T-helper 22 cell (primary cell): ENCODE data around the gene KLF3.

Source experiments
- DNase-seq: peaks from one replicate; pipeline ENCODE4 v3.0.0-alpha.2; 2020; ENCODE audit warnings: low read depth

The KLF3 gene

DNA sequence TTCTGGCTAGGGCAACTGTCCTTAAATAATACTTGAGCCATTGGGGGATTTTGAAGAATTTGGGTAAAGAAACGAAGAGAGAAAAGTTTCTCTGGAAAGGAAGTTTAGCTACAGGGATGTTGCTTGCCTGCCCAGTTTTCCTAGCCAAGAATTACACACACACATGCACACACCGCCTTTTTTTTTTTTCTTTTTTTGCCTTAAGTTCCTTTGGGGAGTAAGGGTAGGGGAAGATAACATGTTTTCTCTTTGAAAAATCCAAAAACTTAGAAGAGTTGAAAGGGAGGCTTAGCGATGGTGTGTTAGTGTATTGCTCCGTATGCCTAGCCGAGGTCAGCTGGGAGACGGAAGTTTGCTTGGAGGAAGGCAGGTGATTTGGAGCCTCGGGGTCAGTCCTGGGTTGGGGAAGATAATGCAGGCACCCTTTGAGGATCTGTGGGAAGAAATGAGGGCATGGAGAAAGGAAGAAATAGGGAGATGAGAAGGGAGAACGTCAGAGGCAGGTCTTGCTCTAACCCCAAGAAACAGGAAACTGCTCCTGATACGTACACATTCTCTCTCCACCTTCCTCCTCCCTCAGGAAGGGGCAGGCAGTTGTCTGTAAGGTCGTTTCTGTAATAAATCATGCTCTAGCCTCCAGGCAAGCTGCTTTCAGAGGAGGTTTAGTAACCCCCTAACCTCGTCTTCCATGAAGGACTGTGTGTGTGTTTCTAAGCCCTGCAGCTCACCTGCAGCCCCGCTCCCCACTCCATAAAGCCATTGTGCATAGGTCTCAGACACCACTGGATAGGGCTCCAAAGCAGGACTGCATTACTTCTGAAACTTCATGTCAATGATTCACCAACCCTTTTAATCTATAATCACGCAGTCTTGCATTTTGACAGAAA lies 10.5 kb downstream of the KLF3 start:
- no peak for DNase-seq

DNA sequence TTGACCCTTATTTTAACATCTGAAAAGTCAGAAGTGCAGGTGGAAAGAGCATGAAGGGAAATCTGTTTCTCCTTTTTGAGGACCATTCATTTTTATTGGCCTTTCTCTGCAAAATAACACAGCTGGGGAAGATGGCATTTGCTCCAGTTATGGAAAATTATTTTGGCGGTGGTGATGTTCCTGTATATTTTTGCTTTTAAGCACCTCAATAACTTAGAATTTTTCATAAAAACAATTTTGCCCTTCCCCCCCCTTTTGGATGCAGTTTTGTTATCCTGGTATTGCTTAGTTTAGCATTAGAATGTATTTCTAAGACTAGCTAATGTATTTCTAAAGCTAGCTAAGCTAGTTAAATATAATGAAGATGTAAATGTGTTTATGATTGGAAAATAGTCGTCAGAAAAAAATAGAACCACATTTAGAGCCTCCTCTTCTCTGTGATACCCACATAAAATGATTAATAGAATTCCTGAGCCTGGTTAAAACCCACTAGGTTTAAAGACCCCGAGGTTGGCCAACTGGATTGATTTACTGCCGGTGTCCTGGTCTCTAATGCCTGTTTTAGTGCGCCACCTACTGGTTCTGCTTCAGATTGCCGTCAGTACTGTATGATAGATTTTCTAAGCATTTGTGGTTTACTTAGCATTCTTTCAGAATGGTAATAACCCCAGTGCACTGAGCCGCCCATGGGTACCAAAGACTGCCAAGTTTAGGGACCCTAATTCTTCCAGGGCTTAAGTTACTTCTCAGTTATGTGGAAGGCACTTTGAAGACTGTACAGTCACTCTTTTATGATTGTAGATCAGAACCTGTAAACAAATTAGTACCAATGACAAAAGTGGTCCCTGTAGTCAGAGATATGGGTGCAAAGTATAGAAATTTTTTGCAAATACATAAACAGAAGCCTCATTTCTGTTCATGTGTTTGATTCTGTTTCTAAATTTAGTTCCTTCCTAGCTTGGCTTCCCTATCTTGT lies 11.4 kb downstream of the KLF3 start:
- DNase-seq: peak; percentile 55

DNA sequence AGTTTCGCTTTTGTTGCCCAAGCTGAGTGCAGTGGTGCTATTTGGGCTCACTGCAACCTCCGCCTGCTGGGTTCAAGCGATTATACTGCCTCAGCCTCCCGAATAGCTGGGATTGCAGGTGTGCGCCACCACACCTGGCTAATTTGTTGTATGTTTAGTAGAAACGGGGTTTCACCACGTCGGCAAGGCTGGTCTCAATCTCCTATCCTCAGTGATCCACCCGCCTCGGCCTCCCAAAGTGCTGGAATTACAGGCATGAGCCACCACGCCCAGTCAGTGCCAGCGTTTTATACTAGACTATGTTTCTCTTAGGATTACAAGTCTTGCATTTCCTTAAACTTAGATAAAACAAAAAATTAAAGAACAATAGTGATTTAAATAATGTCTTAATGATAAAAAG lies 13.0 kb downstream of the KLF3 start:
- no peak for DNase-seq

DNA sequence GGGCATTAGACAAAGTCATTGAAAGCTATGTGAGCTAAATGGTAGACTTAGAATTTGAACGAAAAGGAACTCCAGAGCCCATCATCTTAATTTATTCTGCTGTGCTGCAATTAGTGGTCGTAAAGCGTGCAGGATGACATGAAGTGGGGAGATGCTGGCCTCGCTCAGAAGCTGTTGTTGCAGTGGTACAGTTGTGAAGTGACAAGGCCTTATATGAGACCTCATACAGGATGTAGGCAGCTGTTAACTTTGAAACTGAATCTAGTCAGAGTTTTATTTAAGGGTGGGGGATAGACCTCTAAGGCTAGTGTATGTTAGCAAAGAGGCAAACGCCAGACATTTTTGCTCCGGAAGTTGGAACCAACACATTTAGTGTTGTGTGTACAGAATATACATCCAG lies 13.4 kb downstream of the KLF3 start:
- no peak for DNase-seq

DNA sequence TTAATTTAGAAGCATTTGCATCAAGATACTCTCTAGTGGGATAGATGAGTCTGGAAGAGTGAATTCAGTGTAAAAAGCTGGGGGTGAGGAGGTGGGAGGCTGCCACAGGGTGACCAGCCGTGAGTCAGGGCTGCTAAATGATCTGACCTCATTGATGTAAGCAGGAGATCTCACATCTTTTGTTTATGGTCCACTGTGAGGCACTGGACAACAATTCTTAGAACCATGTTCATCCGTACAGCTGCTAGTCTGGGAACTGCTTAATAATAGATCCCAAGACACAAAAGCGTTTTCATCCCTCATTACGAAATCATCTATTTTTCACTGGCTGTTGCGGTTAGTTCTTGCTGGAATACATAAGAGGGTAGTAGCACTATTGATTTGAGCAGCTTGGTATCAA lies 14.1 kb downstream of the KLF3 start:
- no peak for DNase-seq

DNA sequence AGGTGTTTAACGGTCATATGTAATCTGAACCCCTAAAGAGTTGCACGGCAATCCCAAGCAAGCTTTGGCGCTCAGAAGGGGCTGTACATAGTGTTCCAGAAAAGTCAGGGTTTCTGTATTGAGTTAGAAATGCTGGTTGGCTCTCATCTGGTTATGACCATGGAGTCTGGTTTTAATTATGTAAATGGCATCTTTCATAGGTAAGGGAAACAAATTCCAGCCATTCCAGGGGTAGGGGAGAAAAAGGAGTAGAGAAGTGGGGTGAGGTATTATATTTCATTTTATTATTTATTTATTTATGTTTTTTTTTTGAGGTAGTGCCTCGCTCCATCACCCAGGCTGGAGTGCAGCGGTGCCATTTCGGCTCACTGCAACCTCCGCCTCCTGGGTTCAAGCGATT lies 15.9 kb downstream of the KLF3 start:
- DNase-seq: no peak

DNA sequence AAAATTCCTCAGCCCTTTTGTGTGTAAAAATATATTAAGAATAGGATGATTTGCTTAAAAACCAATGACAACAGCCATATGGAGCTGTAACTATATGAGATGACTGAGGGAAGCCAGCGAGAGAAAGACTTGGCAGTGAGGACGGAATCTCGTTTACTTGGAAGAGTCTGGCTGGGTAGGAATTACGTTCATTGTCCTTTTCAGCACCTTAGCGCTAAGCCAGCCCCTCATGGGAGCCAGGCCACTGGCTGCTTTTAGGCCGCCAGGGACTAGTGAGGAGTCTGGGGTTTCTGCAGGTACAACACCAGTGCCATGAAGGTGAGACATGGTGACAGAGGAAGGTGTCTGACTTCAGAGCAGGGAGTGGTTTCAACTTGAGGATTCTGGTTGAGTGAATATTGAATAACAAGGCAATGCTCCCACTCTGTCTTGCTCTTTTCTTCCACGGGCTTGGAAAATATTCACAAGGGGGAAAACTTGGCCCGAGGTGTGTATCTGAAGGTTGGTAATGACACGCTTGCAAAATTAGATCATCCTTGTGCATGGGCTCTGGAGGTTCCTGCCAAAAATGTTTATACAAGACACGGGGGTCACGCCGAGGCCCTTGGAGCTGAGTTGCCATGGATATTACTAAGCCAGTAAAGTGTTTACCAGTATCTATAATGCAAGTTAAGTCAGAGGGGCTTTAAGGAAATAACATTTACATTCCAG lies 17.4 kb downstream of the KLF3 start:
- DNase-seq: no peak

DNA sequence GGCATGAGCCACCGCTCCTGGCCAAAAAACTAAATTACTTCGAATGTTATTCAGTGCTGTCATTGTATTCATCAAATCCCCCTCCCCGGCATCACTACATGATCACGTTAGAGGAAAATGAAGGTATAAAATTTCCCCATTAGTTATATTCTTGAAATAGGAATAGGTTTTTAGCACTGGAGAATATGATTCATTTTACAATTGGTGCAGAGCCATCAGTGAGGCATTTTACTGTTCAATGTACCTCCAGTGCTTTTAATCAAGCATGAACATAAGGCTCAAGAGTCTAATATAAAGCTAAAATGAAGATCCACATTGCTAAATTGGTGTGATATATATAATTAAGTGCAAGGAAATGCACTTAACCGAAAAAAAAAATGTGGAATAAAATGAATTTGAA lies 18.3 kb downstream of the KLF3 start:
- no peak for DNase-seq

DNA sequence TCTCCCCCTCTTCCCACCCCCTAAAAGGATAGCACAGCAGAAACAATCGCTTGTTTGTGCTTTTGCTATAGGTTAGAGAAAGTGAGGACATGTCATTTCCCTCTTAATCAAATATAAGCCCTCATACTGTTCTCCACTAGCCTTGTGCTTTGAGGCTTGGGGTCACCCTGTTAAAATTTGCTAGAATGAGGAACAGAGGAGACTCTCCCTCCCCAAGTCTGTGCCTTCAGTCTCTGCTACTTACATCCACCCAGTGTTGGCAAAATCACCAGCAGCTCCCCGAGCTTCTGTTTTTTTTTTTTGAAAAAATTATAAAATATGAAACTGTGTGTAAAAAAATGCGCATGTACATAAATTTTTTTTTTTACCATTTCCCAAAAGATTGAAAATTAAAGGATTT lies 19.3 kb downstream of the KLF3 start:
- DNase-seq: no peak

DNA sequence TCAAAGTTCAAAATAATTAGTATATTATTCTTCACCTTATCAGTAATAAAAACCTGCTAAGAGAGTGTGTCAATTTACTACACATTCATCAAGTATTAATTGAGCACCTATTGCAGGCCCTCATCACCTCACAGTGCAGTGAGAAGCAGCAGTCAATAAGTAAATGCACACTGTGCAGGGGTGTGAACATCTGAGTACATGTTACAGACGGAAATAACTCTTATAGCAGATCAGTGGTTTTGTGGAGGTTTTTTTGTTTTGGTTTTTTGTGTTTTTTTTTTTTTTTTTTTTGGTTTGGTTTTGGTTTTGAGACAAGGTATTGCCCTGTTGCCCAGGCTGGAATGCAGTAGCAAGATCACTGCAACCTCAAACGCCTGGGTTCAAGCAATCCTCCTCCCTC lies 20.3 kb downstream of the KLF3 start:
- no peak for DNase-seq

DNA sequence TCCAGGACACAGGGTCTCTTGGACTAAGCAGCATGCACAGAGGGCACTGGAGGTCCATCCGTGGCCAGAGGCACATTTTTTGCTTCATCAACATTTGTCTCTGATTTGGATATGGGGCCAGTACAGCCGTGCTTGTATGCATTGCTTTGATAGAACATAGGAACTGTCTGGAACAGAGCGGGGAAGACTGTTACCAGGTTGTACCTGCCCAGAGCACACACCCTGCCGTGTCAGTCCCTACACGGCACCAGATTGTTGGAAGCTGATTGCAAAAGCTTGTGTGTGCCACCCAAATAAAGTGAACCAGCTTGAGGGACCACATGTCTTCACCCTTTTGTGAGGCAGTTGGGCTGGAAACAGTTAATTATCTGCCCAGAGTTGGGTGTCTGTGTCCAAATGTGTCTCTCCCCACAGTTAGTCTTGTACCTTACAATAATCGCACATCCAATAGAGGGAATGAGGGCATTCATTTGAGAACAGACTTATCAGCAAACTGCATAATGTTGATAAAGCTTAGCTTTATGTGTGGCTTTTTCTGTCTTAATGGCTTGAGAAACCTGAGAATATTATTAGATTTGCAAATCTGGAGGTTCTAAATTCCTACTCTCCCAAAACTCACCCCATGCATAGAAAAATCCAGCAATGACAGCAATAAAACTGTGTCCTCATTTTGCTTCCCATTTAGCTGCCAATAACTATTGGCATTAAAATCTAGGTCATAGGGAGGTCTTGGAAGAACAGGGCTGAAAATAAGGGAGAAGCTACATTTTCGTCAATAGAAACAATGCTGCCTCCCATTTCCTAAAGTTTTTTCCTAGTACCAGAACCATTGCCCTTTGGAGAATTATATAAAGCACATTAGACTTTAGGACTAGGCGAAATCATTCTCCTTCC lies 21.2 kb downstream of the KLF3 start:
- DNase-seq: no peak

DNA sequence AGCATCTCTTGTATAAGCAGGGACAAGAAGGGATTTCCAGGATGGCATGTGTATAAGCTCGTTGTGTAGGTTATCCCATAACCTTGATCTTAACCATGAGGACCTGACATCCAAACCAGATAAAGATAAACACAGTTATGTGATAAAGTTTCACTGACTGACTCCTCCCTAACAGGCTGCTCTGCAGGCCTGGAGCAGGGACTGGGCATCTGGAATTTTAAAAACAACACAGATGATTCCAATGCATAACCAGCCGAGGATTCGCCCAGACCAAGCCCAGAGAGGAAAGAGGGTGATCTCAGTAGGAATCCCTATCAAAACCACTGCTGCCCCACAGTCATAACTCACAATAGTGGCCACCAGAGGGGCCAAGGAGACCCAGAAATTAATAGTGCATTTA lies 22.7 kb downstream of the KLF3 start:
- no peak for DNase-seq

DNA sequence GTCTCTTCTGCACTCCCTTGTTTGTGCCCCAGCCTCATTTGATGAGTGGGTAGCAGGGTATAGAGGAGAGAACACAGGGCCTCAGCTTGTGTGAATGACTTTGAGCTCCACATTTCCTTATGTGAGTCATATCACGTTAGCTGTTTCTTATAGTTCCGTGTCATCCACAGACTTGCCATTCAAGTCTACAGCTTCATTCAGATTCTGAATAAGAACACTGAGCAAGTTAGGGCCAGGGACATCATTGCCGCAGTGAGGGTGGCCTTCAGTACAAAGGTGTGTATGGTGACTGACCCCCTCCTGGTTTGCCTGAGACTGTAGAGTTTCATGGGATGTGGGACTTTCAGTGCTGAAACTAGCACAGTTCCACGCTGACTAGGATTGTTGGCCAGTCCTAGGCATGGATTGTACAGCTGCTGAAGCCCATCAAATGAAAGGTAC lies 23.6 kb downstream of the KLF3 start:
- DNase-seq: no peak

DNA sequence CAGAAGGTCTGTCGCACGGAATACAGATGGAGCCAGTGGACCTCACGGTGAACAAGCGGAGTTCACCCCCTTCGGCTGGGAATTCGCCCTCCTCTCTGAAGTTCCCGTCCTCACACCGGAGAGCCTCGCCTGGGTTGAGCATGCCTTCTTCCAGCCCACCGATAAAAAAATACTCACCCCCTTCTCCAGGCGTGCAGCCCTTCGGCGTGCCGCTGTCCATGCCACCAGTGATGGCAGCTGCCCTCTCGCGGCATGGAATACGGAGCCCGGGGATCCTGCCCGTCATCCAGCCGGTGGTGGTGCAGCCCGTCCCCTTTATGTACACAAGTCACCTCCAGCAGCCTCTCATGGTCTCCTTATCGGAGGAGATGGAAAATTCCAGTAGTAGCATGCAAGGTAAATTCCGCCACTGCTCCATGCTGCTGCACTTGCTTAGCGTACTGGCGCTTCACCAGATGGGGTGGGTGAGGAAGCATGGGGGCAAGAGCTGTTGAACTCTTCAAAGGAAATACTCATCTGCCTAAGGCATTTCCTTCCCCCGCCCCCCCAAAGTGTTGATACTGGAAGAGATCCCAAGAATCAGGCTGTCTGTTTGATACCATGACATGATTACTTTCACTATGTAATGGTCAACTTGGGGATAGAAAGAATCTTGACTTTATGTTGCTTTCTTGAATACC lies 24.8 kb downstream of the KLF3 start:
- no peak for DNase-seq

DNA sequence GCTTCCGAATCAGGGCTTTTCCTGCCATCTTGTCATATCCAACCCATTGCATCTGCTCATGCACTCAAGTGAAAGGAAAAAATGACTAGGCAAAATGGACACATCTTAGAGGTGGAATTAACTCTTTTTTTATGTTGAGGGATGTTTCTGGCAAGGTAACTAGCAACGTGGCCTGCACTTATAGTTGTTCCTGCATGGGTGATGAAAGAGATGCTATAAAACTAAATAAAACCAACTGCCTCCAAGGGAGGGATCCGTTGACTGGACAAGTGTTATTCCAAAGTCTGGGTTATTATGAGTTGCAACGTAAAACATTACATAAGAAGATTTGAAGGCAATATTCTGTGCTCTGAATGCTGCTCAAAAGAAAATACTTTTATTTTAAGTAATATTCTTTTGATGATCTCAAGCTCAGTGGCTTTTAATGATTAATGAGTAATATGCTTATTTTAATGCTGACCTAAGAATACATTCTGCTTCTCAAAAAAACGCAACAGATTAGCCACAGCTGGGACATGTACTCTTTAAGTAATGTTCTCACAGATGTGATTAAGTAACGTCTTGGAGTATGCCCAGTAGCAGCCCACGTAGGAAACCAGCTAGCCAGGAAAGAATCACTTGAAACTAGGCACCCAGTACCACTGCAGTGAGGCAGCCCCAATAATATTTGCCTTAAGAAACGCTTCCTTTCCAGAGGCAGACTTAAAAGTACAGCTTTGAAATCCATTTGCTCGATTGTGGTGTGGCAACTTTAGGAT lies 27.4 kb downstream of the KLF3 start:
- no peak for DNase-seq

DNA sequence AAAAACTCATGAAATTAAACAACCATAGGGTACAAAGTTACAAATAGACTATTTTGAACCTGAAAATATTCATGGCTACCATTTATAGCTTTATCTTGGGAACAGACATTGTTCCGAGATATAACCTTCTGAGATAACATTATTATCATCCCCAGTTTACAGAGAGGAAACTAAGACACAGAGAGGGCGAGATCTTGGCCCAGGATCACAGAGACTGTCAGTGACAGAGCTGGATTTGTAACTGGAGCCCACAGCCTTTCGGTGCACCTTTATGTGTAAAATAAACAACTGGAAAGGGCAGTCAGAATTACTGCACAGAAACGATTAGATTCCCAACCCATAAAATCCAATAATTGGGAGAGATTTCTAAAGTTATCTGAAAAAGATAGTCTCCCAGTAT lies 28.4 kb downstream of the KLF3 start:
- DNase-seq: no peak

DNA sequence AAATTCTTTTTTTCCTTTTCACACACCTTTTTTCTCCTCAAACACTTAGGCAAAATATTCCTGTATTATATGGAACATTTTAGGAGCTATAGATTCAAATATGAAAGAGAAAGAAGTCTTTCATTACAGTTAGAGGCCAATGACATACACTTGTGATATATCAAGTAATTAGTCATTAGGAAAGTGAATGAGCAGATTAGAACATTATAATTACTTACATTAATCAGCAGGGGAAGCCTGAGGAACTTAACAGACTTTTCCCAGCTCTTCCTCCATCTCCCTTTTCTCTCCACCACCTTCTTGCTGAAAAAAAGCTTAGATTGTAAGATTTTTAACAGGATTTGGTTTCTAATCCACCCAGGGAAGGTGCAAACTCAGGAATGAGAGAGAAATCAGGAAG lies 29.6 kb downstream of the KLF3 start:
- no peak for DNase-seq

DNA sequence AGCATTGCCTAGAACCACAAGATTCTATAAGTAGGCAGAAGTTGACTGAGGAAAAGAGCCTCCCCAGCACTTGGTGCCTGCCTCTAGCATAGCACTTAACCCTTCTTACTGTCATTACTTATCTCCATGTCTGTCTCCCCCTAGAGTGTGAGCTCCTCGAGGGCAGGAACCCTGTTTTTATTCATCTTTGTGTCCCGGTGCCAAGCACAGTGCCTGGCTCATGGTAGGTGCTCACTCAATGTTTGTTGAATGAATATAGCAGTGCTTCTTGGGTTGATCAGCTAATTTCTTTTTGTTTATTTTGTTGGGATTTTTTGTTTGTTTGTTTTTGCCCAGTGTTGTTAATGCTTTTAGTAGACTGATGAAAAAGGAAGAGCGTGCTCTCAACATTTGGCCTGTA lies 30.3 kb downstream of the KLF3 start:
- no peak for DNase-seq

DNA sequence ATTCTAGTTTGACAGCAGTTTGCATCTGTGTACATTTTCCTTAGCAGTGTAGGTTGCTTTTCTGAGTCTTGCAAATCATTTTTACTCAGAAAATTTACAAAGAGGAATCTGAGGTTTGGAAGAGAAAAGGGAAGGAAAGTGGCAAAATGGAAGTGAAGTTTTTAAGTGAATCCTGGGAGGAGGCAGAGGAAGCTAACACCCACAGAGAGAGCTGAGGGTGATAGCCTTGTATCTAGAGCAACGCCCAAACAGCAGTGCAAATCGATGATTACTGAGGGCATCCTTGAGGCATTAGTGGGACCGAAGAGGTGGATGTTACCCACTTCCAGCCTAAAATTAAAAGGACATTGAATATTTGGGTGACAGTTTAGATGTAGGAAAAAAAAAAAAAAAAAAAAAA lies 31.8 kb downstream of the KLF3 start:
- no peak for DNase-seq

DNA sequence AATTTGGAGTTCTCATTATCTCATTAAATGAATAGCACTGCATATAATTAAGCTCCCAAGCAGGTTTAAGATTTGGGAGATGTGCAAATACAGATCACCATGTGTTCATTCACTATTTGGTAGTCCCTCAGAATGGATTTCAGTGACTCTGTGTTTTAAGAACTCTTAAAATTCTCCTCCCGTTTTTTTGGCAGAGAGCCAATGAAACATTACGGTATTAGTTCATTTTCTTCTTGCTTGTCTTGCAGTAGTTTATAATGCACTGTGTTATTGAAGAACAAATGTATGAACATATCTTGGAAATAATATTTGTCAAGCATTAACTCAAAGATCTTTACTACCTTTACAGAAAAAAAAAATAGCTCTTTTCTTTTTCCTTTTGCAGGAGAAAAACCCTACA lies 32.7 kb downstream of the KLF3 start:
- no peak for DNase-seq
